SHP77 (cell line): Measurements from ENCODE around the gene PDILT.
"Not testable (repeated sequence)": the region's sequence is repeated elsewhere in the genome, so short reads cannot be mapped to it uniquely, and the experiment has no call there.

Source experiments
- DNase-seq, 2 experiments: peaks; one replicate each; lab custom pipeline; 2025; lab: John Stamatoyannopoulos, UW

Gene PDILT

GRCh38 chr16:20404637-20405036 is at the start of gene PDILT:
TSS of gene PDILT (minus strand) at chr16:20404737. CDS start at chr16:20399300, 5,437 bp downstream.
- no peak for DNase-seq

- not testable (repeated sequence) for DNase-seq
Measured at GRCh38 chr16:20453633-20454032, 49.1 kb upstream of the PDILT start.

GRCh38 chr16:20451364-20451763 is 46.8 kb upstream of the PDILT start, which contains the start of gene ACSM2A:
TSS of gene ACSM2A (plus strand) at chr16:20451521. CDS start at chr16:20460115, 8,594 bp downstream.
- DNase-seq = not testable (repeated sequence)

GRCh38 chr16:20446652-20447393 is 42.3 kb upstream of the PDILT start:
- not testable (repeated sequence) for DNase-seq

- DNase-seq = not testable (repeated sequence)
Measured at GRCh38 chr16:20441859-20442258, 37.3 kb upstream of the PDILT start.

GRCh38 chr16:20441191-20441590 is 36.7 kb upstream of the PDILT start:
- DNase-seq = no peak

- DNase-seq = not testable (repeated sequence)
Measured at GRCh38 chr16:20440731-20441130, 36.2 kb upstream of the PDILT start.

- DNase-seq = not testable (repeated sequence)
Measured at GRCh38 chr16:20439820-20440231, 35.3 kb upstream of the PDILT start.

GRCh38 chr16:20438950-20439349 is 34.4 kb upstream of the PDILT start:
- DNase-seq = not testable (repeated sequence)

- no peak for DNase-seq
Measured at GRCh38 chr16:20430948-20431347, 26.4 kb upstream of the PDILT start.

GRCh38 chr16:20430480-20430879 is 25.9 kb upstream of the PDILT start:
- DNase-seq = not testable (repeated sequence)

GRCh38 chr16:20429499-20429898 is 25.0 kb upstream of the PDILT start:
- DNase-seq = not testable (repeated sequence)

GRCh38 chr16:20427401-20427797 is 22.9 kb upstream of the PDILT start:
- DNase-seq = not testable (repeated sequence)

- DNase-seq = no peak
Measured at GRCh38 chr16:20424129-20424866, 19.8 kb upstream of the PDILT start.

GRCh38 chr16:20423772-20424128 is 19.2 kb upstream of the PDILT start:
- not testable (repeated sequence) for DNase-seq

GRCh38 chr16:20421748-20422147 is 17.2 kb upstream of the PDILT start:
- DNase-seq = not testable (repeated sequence)

GRCh38 chr16:20419093-20419492 is 14.6 kb upstream of the PDILT start:
- DNase-seq = not testable (repeated sequence)

GRCh38 chr16:20415541-20415940 is 11.0 kb upstream of the PDILT start:
- no peak for DNase-seq

- DNase-seq = no peak
Measured at GRCh38 chr16:20411055-20411454, 6.5 kb upstream of the PDILT start.

GRCh38 chr16:20410121-20410723 is 5.7 kb upstream of the PDILT start:
- DNase-seq = no peak

- DNase-seq = peak in 1 of 2 experiments; percentile 20
Measured at GRCh38 chr16:20409398-20410120, 5.0 kb upstream of the PDILT start, which contains the start of gene ACSM5. TSS of gene ACSM5 (plus strand) at chr16:20409534. CDS start at chr16:20411485, 1,951 bp downstream.

GRCh38 chr16:20402651-20403050 is 1.9 kb downstream of the PDILT start:
- no peak for DNase-seq
